ENCODE data around the gene MYCBP. TPM values are rescaled to one million over a fixed set of nuclear protein-coding genes. Genes with fewer than 3 reads are reported as not detected.

The MYCBP gene
- total and polyA plus RNA-seq, 2 of the 8 experiments (the other 6 are each of a cell fraction or from before 2014, with no cell fraction given) = 22.4 to 38.2 TPM

- Histone ChIP-seq H3K9me3 (ENCODE audit: insufficient read depth in 2 of 2, low read depth in 1 of 2, low read length in 1 of 2) (no peaks in the 10 kb centered on the region), H3K14ac (ENCODE audit: insufficient read length) (no peak overlapping the region), H3K79me1 (ENCODE audit: low read depth, low read length) (no peaks in the 10 kb centered on the region), H2BK120ac (replicated peaks; ENCODE audit: low read depth, low read length) (no peak overlapping the region), H2BK20ac (ENCODE audit: low read length) (no peak overlapping the region), H3K27ac (ENCODE audit: low read depth, low read length) (no peak overlapping the region), H4K8ac (ENCODE audit: extremely low read depth, insufficient read depth, low read length) (no peak overlapping the region), H2BK5ac (ENCODE audit: low read depth, low read length) (no peak overlapping the region), H3K36me3 (ENCODE audit: control insufficient read depth in 2 of 4, insufficient read depth in 4 of 4, low read length in 3 of 4) (no peaks in the 10 kb centered on the region), H3K4me2 (ENCODE audit: insufficient read depth in 1 of 2, low read depth in 2 of 2, low read length in 2 of 2) (no peak overlapping the region), H4K20me1 (replicated peaks in 1 of 2; ENCODE audit: control insufficient read depth in 1 of 2, insufficient read depth in 2 of 2, low read length in 2 of 2) (no peaks in the 10 kb centered on the region), H2BK12ac (ENCODE audit: low read depth, low read length) (no peak overlapping the region), H4K91ac (replicated peaks; ENCODE audit: insufficient read length, low read length) (no peak overlapping the region), H3K4me3 (ENCODE audit: extremely low read depth in 1 of 4, insufficient read depth in 2 of 4, low read depth in 3 of 4, low read length in 4 of 4) (no peak overlapping the region), H4K5ac (ENCODE audit: insufficient read length, low read depth, low read length) (no peak overlapping the region), H2BK15ac (ENCODE audit: low read length) (no peak overlapping the region), H3K9ac (replicated peaks in 1 of 4; ENCODE audit: extremely low read depth in 1 of 4, low read depth in 3 of 4, low read length in 3 of 4) (no peak overlapping the region), H3K56ac (replicated peaks; ENCODE audit: insufficient read length, low read depth, low read length) (no peak overlapping the region), H3K23me2 (ENCODE audit: low read depth, low read length) (no peaks in the 10 kb centered on the region), H3K27me3 (replicated peaks in 1 of 4; ENCODE audit: control insufficient read depth in 3 of 4, extremely low read depth in 1 of 4, insufficient read depth in 3 of 4, low read length in 3 of 4) (no peaks in the 10 kb centered on the region; a peak in 1 of 7 replicates), H3K79me2 (ENCODE audit: control insufficient read depth in 1 of 2, insufficient read depth in 2 of 2, low read length in 2 of 2) (no peaks in the 10 kb centered on the region), H2AK5ac (ENCODE audit: low read depth, low read length) (no peak overlapping the region), H3K18ac (ENCODE audit: extremely low read depth, low read length) (no peak overlapping the region), H2AFZ (ENCODE audit: low read length) (no peak overlapping the region), H3K23ac (ENCODE audit: insufficient read length) (no peak overlapping the region), H3K4me1 (replicated peaks in 1 of 4; ENCODE audit: control insufficient read depth in 3 of 4, insufficient read depth in 4 of 4, low read length in 3 of 4) (peaks cover 0 to 2% (median under 1%) of the 10 kb centered on the region in 4 experiments; a peak in 2 of 7 replicates), H3K4ac (replicated peaks; ENCODE audit: insufficient read length, low read depth, low read length) (no peak overlapping the region)
- FAIRE-seq (peak; percentile 85), DNase-seq (ENCODE audit: low read depth in 1 of 2, low spot score in 2 of 2) (peak; percentile 5 to 44)
- CTCF ChIA-PET (ENCODE audit: partially characterized antibody) = interaction anchor here (0.8 to 1.8 kb wide), 9 partner anchors 8 to 200 kb away, joined by 3 to 10 read pairs (median 4); partner anchors contain the start of gene NDUFS5
- POLR2A ChIA-PET (ENCODE audit: partially characterized antibody) = interaction anchor here (0.7 to 1.8 kb wide), 5 partner anchors 19 to 461 kb away, joined by 3 to 5 read pairs (median 3); partner anchors contain the start of genes MYCBP and RRAGC
- peak; percentile 47 to 72 (median 49); a peak in 3 of 4 replicates for TF ChIP-seq CTCF (IDR thresholded peaks at IDR 0.05; ENCODE audit: control extremely low read depth in 1 of 3, insufficient read depth in 1 of 3, low read depth in 1 of 3, low read length in 3 of 3)
- TF ChIP-seq SIN3A (conservative IDR thresholded peaks at IDR 0.05 in 1 of 2, IDR thresholded peaks at IDR 0.05 in 1 of 2; ENCODE audit: low read depth in 1 of 2, low read length in 2 of 2) = peak in 1 of 2 experiments; percentile 89; a peak in 2 of 4 replicates
- no peak for TF ChIP-seq BCL11A (IDR thresholded peaks at IDR 0.05; ENCODE audit: low read depth in 2 of 2, low read length in 2 of 2)
- TF ChIP-seq JUN (IDR thresholded peaks at IDR 0.05; ENCODE audit: low read depth, low read length) = no peak
- TF ChIP-seq EP300 (IDR thresholded peaks at IDR 0.05; ENCODE audit: borderline replicate concordance in 1 of 2, low read depth in 2 of 2, low read length in 2 of 2) = no peak
- peak; percentile 65 to 73 for TF ChIP-seq RAD21 (IDR thresholded peaks at IDR 0.05 in 1 of 2, conservative IDR thresholded peaks at IDR 0.05 in 1 of 2; ENCODE audit: low read depth in 2 of 2, low read length in 2 of 2)
- WGBS, 2 experiments (ENCODE audit: extremely low coverage in 1 of 2, insufficient coverage in 1 of 2, insufficient read length in 1 of 2, insufficient replicate concordance in 2 of 2, low coverage in 1 of 2, low lambda C conversion rate in 2 of 2, missing lambda C conversion rate in 1 of 2) = 79% methylated on average over 1 of the region's 1 CpG; no CpG with 5 or more reads in 1 of the 2 experiments
Observed at GRCh38 chr1:38891753-38892152, 18.6 kb upstream of the MYCBP start.
